ENCODE measurements around the gene FADS1. TPM values are rescaled to one million over a fixed set of nuclear protein-coding genes. Genes with fewer than 3 reads are reported as not detected.

The FADS1 gene
- total and polyA plus RNA-seq, 2 donors (not counting 3 experiments of a cell fraction or from before 2014, with no cell fraction given) = 110 to 121 TPM

- peaks cover 38 to 42% of the 10 kb centered on the region in 2 experiments for H3K36me3 ChIP-seq (ENCODE audit: control insufficient read depth in 2 of 2, extremely low read depth in 1 of 2, insufficient read depth in 2 of 2, low read length in 2 of 2)
- H2AFZ ChIP-seq (ENCODE audit: low read depth, low read length) = no peak overlapping the region
- peaks cover 58% of the 10 kb centered on the region for H3K79me2 ChIP-seq (ENCODE audit: control insufficient read depth, insufficient read depth, low read length)
- peaks cover 12% of the 10 kb centered on the region for H3K4me1 ChIP-seq (ENCODE audit: control insufficient read depth, extremely low read depth, insufficient read depth, low read length)
- ChIA-PET POLR2A (interaction anchor here (1.0 kb wide), 1 partner anchor 50 kb away, joined by 3 read pairs; no protein-coding TSS in a partner anchor), CTCF (interaction anchor here (1.2 to 3.2 kb wide), 2 partner anchors 10 to 42 kb away, joined by 3 to 11 read pairs; no protein-coding TSS in a partner anchor)
- no peaks in the 10 kb centered on the region for H4K20me1 ChIP-seq (replicated peaks; ENCODE audit: control insufficient read depth, extremely low read depth, insufficient read depth, low read length)
- no peak overlapping the region for H3K4me2 ChIP-seq (ENCODE audit: insufficient read depth, low read length)
- FAIRE-seq (no peak), DNase-seq (ENCODE audit: low read depth, low spot score) (no peak)
- H3K4me3 ChIP-seq (replicated peaks in 1 of 3; ENCODE audit: insufficient read depth in 1 of 3, low read depth in 1 of 3, low read length in 3 of 3) = no peak overlapping the region
- no TSS peak for BruUV-seq (replicated peaks)
- H3K9ac ChIP-seq (replicated peaks; ENCODE audit: extremely low read depth, insufficient read depth, low read length) = no peak overlapping the region
- dilution Hi-C loops (cut with MboI; ENCODE audit: extremely low pct_ligation_motif_present, low sequenced_read_pairs) (no loop called here), intact Hi-C loops (cut with micrococcal nuclease) (no loop called here)
- no peak for TF ChIP-seq JUN (IDR thresholded peaks at IDR 0.05; ENCODE audit: borderline replicate concordance, insufficient read depth, insufficient read length, low read depth)
- no peak for TF ChIP-seq EZH2 (IDR thresholded peaks at IDR 0.05; ENCODE audit: borderline replicate concordance, low read depth, low read length, severe bottlenecking)
- TF ChIP-seq MAX (IDR thresholded peaks at IDR 0.05; ENCODE audit: insufficient read depth, insufficient read length) = no peak
- TF ChIP-seq POLR2A (IDR thresholded peaks at IDR 0.05; ENCODE audit: low read depth, low read length) = no peak
- TF ChIP-seq GATA2 (IDR thresholded peaks at IDR 0.05; ENCODE audit: insufficient read depth, insufficient read length, low read depth, low read length) = no peak
- TF ChIP-seq MYC (IDR thresholded peaks at IDR 0.05; ENCODE audit: low read depth, low read length) = no peak
- no peak for TF ChIP-seq CTCF (IDR thresholded peaks at IDR 0.05; ENCODE audit: extremely low read depth in 1 of 2, insufficient read depth in 1 of 2, low read depth in 1 of 2, low read length in 2 of 2)
- TF ChIP-seq POLR2AphosphoS5 (IDR thresholded peaks at IDR 0.05; ENCODE audit: insufficient read depth, low read depth, low read length) = no peak
- TF ChIP-seq FOS (IDR thresholded peaks at IDR 0.05; ENCODE audit: borderline replicate concordance, insufficient read depth, low read length) = no peak
- H3K9me3 ChIP-seq (replicated peaks; ENCODE audit: control insufficient read depth, insufficient read depth, low read length) = no peaks in the 10 kb centered on the region
- H3K27ac ChIP-seq (ENCODE audit: insufficient read depth, low read depth, low read length) = no peak overlapping the region
- no peaks in the 10 kb centered on the region for H3K9me1 ChIP-seq (replicated peaks; ENCODE audit: control insufficient read depth, extremely low read depth, insufficient read depth, low read length)
- no peaks in the 10 kb centered on the region for H3K27me3 ChIP-seq (ENCODE audit: control insufficient read depth in 2 of 2, insufficient read depth in 2 of 2, low read length in 2 of 2)
These were observed 22.9 kb upstream of the FADS1 start for GRCh38 chr11:61839742-61840141.

All from endothelial cell of umbilical vein (primary cell).